Activated CD4-positive, alpha-beta T cell treated with anti-CD3 and anti-CD28 coated beads, Interleukin-2, amount 50 U/mL, for 48 hours (primary cell): Measurements from ENCODE around the gene BACH1.

Source experiments
- DNase-seq, 2 experiments: peaks; one replicate each; pipeline ENCODE4 v3.0.0-alpha.2; 2020

The BACH1 gene

GRCh38 chr21:29295066-29295650 is 3.6 kb upstream of the BACH1 start:
- DNase-seq: no peak

- no peak for DNase-seq
Measured at GRCh38 chr21:29296446-29296845, 2.3 kb upstream of the BACH1 start.

- DNase-seq: no peak
Measured at GRCh38 chr21:29297483-29298347, 1.0 kb upstream of the BACH1 start.

GRCh38 chr21:29299046-29299915 is 559 bp downstream of the BACH1 start:
- DNase-seq: peak; percentile 68 to 76

- DNase-seq: peak; percentile 31 to 54
Measured at GRCh38 chr21:29299916-29300806, 1.4 kb downstream of the BACH1 start.

GRCh38 chr21:29300807-29301138 is 2.1 kb downstream of the BACH1 start:
- DNase-seq: no peak

- no peak for DNase-seq
Measured at GRCh38 chr21:29301691-29302090, 3.0 kb downstream of the BACH1 start.

GRCh38 chr21:29302359-29302875 is 3.7 kb downstream of the BACH1 start:
- no peak for DNase-seq

DNA sequence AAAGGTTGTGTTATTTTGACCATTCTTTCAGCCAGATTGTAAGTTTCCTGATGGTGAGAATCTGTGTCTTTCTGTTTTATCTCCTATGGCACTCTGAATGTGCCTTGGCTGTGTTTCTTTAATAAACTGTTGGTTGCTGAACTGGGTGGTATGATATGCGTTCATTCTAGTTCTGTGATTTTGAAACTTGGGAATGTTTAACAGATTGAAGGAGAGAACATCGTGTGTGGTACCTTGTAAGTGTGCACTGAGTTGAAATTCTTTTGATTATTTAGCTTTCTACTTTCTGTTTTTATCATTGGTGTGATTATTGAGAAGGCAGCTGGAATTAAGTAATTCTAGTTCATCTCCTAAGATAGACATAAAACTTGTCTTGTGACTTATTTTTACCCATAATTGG is 4.6 kb downstream of the BACH1 start:
- DNase-seq: no peak

DNA sequence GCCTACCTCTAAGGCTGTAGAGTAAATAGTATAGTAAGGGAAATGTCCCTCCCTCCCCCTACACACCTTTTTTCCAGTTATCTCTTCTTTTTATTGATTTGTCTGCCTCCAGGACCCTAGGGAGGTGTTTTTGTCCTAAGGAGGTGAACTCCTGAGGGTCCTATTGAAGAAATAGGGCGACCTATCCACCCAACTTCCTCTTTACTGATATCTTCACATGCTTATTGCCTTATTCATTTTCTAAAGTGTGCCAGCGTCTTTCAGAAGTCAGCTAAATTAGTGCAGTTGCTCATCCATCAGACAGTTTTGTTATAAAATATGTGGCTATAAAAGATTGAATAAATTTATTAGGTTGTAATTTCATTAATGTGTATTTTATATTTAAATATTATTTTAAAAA is 5.9 kb downstream of the BACH1 start:
- no peak for DNase-seq

DNA sequence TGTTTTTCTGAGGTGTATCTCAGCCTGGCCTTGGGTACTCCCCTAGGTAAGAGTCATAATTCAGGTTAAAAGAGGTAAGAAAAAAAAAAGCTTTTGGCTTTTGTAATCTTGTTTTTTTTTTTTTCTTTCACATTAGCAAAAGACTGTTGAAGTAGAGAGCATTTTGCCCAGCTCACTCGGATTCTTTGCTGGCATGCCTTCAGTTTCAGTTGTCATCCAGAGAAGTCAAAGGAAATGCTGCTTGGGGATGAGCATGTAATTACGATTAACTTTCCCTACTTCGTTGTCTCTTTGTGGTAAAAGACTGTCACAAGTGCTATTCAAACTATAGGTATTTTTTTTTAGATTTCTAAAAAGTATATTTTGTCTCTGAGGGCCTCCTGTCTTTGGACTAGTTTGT is 6.3 kb downstream of the BACH1 start:
- no peak for DNase-seq

DNA sequence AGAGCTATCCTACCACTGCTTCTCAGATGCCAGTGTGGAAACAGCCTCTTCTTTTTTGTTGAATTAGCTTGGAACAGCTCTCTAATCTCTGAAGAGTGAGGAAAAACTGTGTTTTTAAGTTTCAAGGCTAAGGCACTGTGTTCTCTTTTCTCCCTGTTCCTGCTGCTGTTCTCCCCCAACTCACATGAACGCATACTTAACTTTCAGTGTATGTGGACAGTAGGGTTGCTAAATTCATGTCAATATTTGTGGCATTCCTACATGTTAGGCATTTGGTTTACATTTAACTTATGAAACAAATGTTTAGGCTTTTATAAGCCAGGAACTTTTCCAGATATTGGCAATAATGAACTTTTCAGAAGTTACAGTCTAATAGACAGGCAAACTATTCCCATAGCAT is 6.8 kb downstream of the BACH1 start:
- no peak for DNase-seq

DNA sequence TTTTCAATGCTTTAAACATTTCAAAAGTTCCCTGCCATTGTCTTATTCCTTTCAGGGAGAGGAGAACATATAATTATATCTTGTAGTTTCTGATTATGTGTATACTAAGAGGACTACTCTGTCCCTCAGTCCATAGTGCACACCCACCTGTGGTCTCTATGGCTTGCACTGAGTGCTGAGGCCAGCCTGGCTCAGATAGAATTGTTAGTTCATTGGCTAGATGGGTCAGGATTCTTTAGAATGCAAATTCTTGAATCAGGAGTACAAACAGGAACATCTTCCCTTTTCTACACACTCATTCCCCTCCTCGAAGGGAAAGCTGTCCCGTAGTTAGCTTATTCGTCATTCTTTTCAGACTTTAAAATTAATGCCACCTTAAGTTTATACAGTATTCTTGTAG is 8.2 kb downstream of the BACH1 start:
- no peak for DNase-seq

- no peak for DNase-seq
Measured at GRCh38 chr21:29307718-29308455, 9.2 kb downstream of the BACH1 start.

DNA sequence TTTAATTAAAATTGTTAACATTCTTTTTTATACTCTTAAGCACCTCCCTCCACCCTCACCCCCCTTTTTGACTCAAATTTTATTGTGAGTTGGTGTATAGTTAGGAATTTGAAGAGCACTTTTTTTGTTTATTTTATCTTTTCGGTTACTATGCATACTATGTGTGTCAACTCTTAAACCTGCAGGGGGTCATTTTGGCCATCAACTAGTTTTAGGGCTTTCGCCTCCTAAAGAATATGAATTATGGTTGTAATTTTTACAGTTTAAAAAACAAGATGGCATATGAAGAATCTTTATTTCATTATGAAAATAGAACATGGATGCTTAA is 9.7 kb downstream of the BACH1 start:
- DNase-seq: no peak

- no peak for DNase-seq
Measured at GRCh38 chr21:29309703-29310102, 11.0 kb downstream of the BACH1 start.

DNA sequence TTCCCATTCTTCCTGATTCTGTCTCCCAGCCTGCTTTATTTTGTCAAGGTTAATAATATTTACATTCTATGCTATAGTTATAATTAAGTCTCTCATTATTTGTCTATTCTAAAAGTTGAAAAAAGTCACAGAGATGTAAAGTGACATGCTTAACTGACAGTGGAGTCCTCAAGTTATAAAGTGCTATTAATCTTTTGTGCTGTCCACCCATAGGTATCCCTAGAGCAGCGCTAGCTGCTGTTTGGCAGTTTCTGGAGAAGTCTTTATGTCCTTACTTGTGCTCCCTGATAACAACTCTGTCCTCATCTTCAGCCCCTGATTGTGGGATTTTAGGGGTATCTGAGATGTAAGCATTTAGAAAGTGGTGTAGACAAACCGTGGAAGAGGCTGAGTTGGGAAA is 13.1 kb downstream of the BACH1 start:
- no peak for DNase-seq

GRCh38 chr21:29312981-29313380 is 14.3 kb downstream of the BACH1 start:
- no peak for DNase-seq

DNA sequence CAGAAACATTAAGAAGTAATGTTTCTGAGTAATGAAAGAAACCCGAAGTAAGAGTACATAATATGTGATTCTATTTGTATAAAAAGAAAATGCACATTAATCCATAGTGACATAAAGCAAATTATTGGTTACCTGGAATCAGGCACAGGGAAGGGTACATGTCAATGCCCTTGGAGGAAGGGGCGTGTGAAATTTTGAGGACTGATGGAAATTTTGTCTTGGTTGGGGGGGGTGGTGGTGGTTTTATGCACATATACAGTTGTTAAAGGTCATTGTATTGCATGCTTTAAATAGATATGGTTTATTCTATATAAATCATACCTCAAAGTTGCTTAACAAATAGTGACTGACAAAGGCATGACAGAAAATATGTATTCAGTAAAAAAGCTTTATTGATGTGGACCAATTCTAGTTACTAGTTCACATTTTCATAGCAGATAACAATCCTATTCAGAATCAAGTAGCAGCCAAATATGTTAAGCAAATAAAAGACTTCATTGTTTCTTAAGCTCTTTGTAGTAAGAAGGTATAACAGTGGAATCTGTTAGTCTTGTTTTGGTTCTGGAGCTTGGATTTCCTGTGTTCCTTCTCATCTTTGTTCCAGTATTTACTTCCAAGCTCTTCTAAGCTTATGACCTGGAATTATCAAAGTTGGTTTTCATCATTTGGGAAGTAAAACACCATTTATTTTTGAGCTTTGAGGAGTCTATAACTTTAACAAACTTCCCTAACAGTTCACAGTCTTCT is 15.1 kb downstream of the BACH1 start:
- no peak for DNase-seq

- no peak for DNase-seq
Measured at GRCh38 chr21:29315131-29315749, 16.5 kb downstream of the BACH1 start.
